Natural killer cell (primary cell): Measurements from ENCODE around the gene GLT1D1. TPM values are rescaled to one million over a fixed set of nuclear protein-coding genes. Genes with fewer than 3 reads are reported as not detected.

ENCODE experiments used
- ATAC-seq, 3 donors: fragments of 150-1000 bp in 2 of 3; fragments of 200-7000 bp in 1 of 3; cut with Tn5 transposase; 1 replicate in 1 of 3; 2 replicates in 2 of 3; pipeline ENCODE4 v1.10.0; 2021; ENCODE audit warnings: mild to moderate bottlenecking in 2 of 3, moderate library complexity in 2 of 3
- DNase-seq, 2 donors: peaks; one replicate each; pipeline versions ENCODE4 v3.0.0 to v3.0.0-alpha.2; 2013 to 2021; ENCODE audit warnings: mixed read lengths in 1 of 2
- H3K27ac ChIP-seq: one replicate; pipeline ENCODE4 v1.5.1; 2013; ENCODE audit warnings: mild to moderate bottlenecking, low read length
- H3K27me3 ChIP-seq: one replicate; pipeline ENCODE4 v1.6.1; 2013; ENCODE audit warnings: low read length; ENCODE audit not compliant: control insufficient read depth, insufficient read depth
- H3K36me3 ChIP-seq: one replicate; pipeline ENCODE4 v1.6.1; 2013; ENCODE audit warnings: low read length; ENCODE audit not compliant: control insufficient read depth, insufficient read depth
- H3K4me1 ChIP-seq: one replicate; pipeline ENCODE4 v1.6.1; 2013; ENCODE audit warnings: low read length; ENCODE audit not compliant: control insufficient read depth, insufficient read depth
- H3K4me3 ChIP-seq: one replicate; pipeline ENCODE4 v1.5.1; 2013; ENCODE audit warnings: low read length
- H3K9me3 ChIP-seq: one replicate; pipeline ENCODE4 v1.6.1; 2013; ENCODE audit warnings: low read length; ENCODE audit not compliant: control insufficient read depth, insufficient read depth
- H3K27ac Mint-ChIP-seq, 2 donors: one replicate each; pipeline ENCODE4 v1.8.0; 2022; ENCODE audit warnings: mild to moderate bottlenecking in 2 of 2, mixed read lengths in 2 of 2, moderate library complexity in 1 of 2
- H3K27me3 Mint-ChIP-seq, 2 donors: one replicate each; pipeline ENCODE4 v1.8.0; 2022; ENCODE audit warnings: low read depth in 2 of 2, mixed read lengths in 2 of 2
- H3K36me3 Mint-ChIP-seq: one replicate; pipeline ENCODE4 v1.8.0; 2022; ENCODE audit warnings: mixed read lengths
- H3K4me1 Mint-ChIP-seq, 2 donors: one replicate each; pipeline ENCODE4 v1.8.0; 2022; ENCODE audit warnings: mixed read lengths in 2 of 2
- H3K4me3 Mint-ChIP-seq: one replicate; pipeline ENCODE4 v1.8.0; 2022; ENCODE audit warnings: mild to moderate bottlenecking, moderate library complexity, mixed read lengths
- H3K9me3 Mint-ChIP-seq, 2 donors: one replicate each; pipeline ENCODE4 v1.8.0; 2022; ENCODE audit warnings: mixed read lengths in 2 of 2
- CTCF ChIP-seq: fragments of 200-600 bp; IDR thresholded peaks from one replicate; pipeline ENCODE4 v1.8.0; 2022; ENCODE audit warnings: antibody characterized with exemption
- WGBS: methylation state at CpG from one replicate; pipeline ENCODE4 v1.1.7; 2013; ENCODE audit warnings: missing lambda C conversion rate; ENCODE audit not compliant: insufficient coverage; 5-methylcytosine and 5-hydroxymethylcytosine counted together
- intact Hi-C: fragments of 100-400 bp; cut with micrococcal nuclease; formaldehyde crosslinking; loops from one replicate; pipeline ENCODE4 v1.14.2; 2022
- total RNA-seq, 4 donors: library from RNA; stranded (reverse); fragments of 120-200 nt in 1 of 4; gene quantifications; one replicate each; pipeline versions ENCODE4 v1.2.3 to v1.2.4, GENCODE V29; 2013 to 2022

GLT1D1 gene
- total RNA-seq, 3 donors from 2014 or later (not counting 1 experiment from before 2014, with no cell fraction given) = 0.33 to 3.2 (median 2.6) TPM

- H3K27me3 Mint-ChIP-seq = peaks cover 7 to 11% of the 10 kb centered on the region in 2 donors
- 93% methylated on average over 2 of the region's 2 CpGs for WGBS
These were observed 141.6 kb downstream of the GLT1D1 start for GRCh38 chr12:128994856-128995255.

GRCh38 chr12:128995619-128996018, 142.3 kb downstream of the GLT1D1 start:
- Mint-ChIP-seq H3K27ac (no peak overlapping the region), H3K27me3 (peaks cover 10 to 11% of the 10 kb centered on the region in 2 donors), H3K36me3 (no peaks in the 10 kb centered on the region), H3K4me1 (no peaks in the 10 kb centered on the region), H3K4me3 (no peak overlapping the region), H3K9me3 (no peaks in the 10 kb centered on the region)
- no peak for ATAC-seq
- intact Hi-C loops = no loop called here
- 66% methylated on average over 6 of the region's 8 CpGs for WGBS
- Histone ChIP-seq H3K9me3 (no peaks in the 10 kb centered on the region), H3K36me3 (no peaks in the 10 kb centered on the region), H3K4me1 (no peaks in the 10 kb centered on the region), H3K27me3 (no peaks in the 10 kb centered on the region), H3K27ac (no peak overlapping the region), H3K4me3 (no peak overlapping the region)
- no peak for TF ChIP-seq CTCF
- no peak for DNase-seq

More at GRCh38 chr12:128994856-128995255, 141.6 kb downstream of the GLT1D1 start:
- ATAC-seq = no peak
- Histone ChIP-seq H3K4me1 (no peaks in the 10 kb centered on the region), H3K4me3 (no peak overlapping the region), H3K27me3 (no peaks in the 10 kb centered on the region), H3K27ac (no peak overlapping the region), H3K9me3 (no peaks in the 10 kb centered on the region), H3K36me3 (no peaks in the 10 kb centered on the region)
- intact Hi-C loops = no loop called here
- no peaks in the 10 kb centered on the region for H3K4me1 Mint-ChIP-seq
- no peak for TF ChIP-seq CTCF
- DNase-seq = no peak
- H3K27ac Mint-ChIP-seq = no peak overlapping the region
- H3K9me3 Mint-ChIP-seq = no peaks in the 10 kb centered on the region
- no peaks in the 10 kb centered on the region for H3K36me3 Mint-ChIP-seq
- no peak overlapping the region for H3K4me3 Mint-ChIP-seq

DNA sequence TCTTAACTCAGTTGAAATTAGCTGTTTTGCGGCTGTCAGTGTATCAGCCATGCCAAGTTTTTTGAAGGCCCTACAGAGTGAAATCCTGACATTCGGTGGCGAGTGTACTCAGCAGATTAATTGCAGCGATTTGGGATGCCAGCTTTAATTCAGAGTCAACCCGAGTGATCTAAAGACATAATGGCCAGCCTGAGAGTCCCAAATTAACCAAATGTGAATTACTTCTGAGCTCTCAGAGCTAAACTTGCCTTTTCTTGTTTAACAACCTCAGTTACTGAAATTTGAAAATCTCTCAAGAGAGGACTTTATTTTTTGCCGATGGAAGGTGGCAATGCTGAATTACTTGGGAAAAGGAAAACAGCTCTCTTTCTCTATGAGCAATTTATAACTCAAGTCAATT, 148.5 kb downstream of the GLT1D1 start:
- Mint-ChIP-seq H3K4me3 (no peak overlapping the region), H3K27me3 (peaks cover 11 to 21% of the 10 kb centered on the region in 2 donors), H3K27ac (no peak overlapping the region), H3K4me1 (no peaks in the 10 kb centered on the region), H3K36me3 (no peaks in the 10 kb centered on the region), H3K9me3 (no peaks in the 10 kb centered on the region)
- Histone ChIP-seq H3K4me3 (no peak overlapping the region), H3K36me3 (no peaks in the 10 kb centered on the region), H3K27me3 (no peaks in the 10 kb centered on the region), H3K27ac (no peak overlapping the region), H3K4me1 (no peaks in the 10 kb centered on the region), H3K9me3 (no peaks in the 10 kb centered on the region)
- no peak for TF ChIP-seq CTCF
- ATAC-seq (no peak), DNase-seq (no peak)
- WGBS = 92% methylated on average over 6 of the region's 6 CpGs
- intact Hi-C loops = no loop called here

DNA sequence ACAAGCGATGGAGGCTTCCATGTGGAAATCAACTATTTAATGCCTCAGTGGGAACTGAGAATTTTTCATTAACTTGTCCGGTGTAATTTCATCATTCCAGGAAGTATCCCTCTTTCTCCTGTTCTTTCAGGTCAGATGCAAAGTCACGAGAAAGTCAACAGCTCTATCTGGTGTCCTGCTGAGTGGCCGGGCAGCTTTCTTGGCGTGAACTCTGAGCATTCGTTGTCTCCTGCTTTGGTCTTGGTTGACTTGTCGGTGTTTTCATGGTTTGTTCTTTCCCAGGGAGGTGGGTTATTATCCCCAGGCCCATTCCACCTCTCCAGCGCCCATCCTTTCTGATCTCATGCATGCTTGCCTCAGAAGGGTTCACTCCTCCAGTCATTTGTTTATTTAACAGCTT, 149.1 kb downstream of the GLT1D1 start:
- Histone ChIP-seq H3K27ac (no peak overlapping the region), H3K4me1 (no peaks in the 10 kb centered on the region), H3K9me3 (no peaks in the 10 kb centered on the region), H3K4me3 (no peak overlapping the region), H3K36me3 (no peaks in the 10 kb centered on the region), H3K27me3 (no peaks in the 10 kb centered on the region)
- no peaks in the 10 kb centered on the region for H3K36me3 Mint-ChIP-seq
- H3K4me1 Mint-ChIP-seq = no peaks in the 10 kb centered on the region
- H3K27me3 Mint-ChIP-seq = peaks cover 11 to 20% of the 10 kb centered on the region in 2 donors
- no peak for ATAC-seq
- H3K27ac Mint-ChIP-seq = no peak overlapping the region
- intact Hi-C loops = no loop called here
- no peak for DNase-seq
- H3K9me3 Mint-ChIP-seq = no peaks in the 10 kb centered on the region
- 83% methylated on average over 8 of the region's 8 CpGs for WGBS
- TF ChIP-seq CTCF = no peak
- H3K4me3 Mint-ChIP-seq = no peak overlapping the region
